Aorta (tissue), 5 donors: ENCODE measurements around the gene ETFA. TPM values are rescaled to one million over a fixed set of nuclear protein-coding genes. Genes with fewer than 3 reads are reported as not detected.

ENCODE experiments used
- ATAC-seq: fragments of 200-7000 bp; cut with Tn5 transposase; one replicate; pipeline ENCODE4 v1.9.1; 2022; ENCODE audit warnings: moderate library complexity; ENCODE audit not compliant: low FRiP score
- DNase-seq, 2 donors: peaks; one replicate each; pipeline ENCODE4 v3.0.0-alpha.2; 2020
- H3K27ac ChIP-seq, 2 donors: one replicate each; pipeline ENCODE4 v1.5.1; 2013; ENCODE audit warnings: low read length in 2 of 2, mild to moderate bottlenecking in 2 of 2, moderate library complexity in 2 of 2, control low read depth in 1 of 2, inconsistent platforms in 1 of 2, low read depth in 1 of 2
- H3K27me3 ChIP-seq, 2 donors: one replicate each; pipeline ENCODE4 v1.6.1; 2013; ENCODE audit warnings: control low read depth in 1 of 2, low read length in 1 of 2, mild to moderate bottlenecking in 1 of 2, moderate library complexity in 1 of 2; ENCODE audit not compliant: insufficient read depth in 2 of 2, control insufficient read depth in 1 of 2
- H3K36me3 ChIP-seq, 2 donors: one replicate each; pipeline ENCODE4 v1.6.1; 2013; ENCODE audit warnings: control low read depth in 1 of 2, low read length in 1 of 2, mild to moderate bottlenecking in 1 of 2; ENCODE audit not compliant: insufficient read depth in 2 of 2, control insufficient read depth in 1 of 2
- H3K4me1 ChIP-seq, 2 donors: one replicate each; pipeline ENCODE4 v1.6.1; 2013; ENCODE audit warnings: low read length in 2 of 2, control low read depth in 1 of 2, mild to moderate bottlenecking in 1 of 2, moderate library complexity in 1 of 2; ENCODE audit not compliant: insufficient read depth in 2 of 2, control insufficient read depth in 1 of 2
- H3K4me3 ChIP-seq, 2 donors: one replicate each; pipeline ENCODE4 v1.5.1; 2013; ENCODE audit warnings: low read length in 2 of 2, control low read depth in 1 of 2, mild to moderate bottlenecking in 1 of 2
- H3K9me3 ChIP-seq: one replicate; pipeline ENCODE4 v1.6.1; 2013; ENCODE audit warnings: mild to moderate bottlenecking, low read length; ENCODE audit not compliant: control insufficient read depth
- WGBS, 2 donors: extraction: QIAGEN DNeasy Blood & Tissue Kit; methylation state at CpG; one replicate each; pipeline ENCODE4 v1.1.7; 2013; 5-methylcytosine and 5-hydroxymethylcytosine counted together
- intact Hi-C, 2 donors: fragments of 100-400 bp; cut with DNase I; formaldehyde crosslinking; loops; one replicate each; pipeline versions ENCODE4 v1.14.2 to v1.15.0; 2022
- polyA plus RNA-seq, 2 donors: library from polyadenylated mRNA; stranded (reverse); fragments of 200-250 nt; gene quantifications; one replicate each; pipeline ENCODE4 v1.2.3, GENCODE V29; 2013
- total RNA-seq, 2 donors: library from RNA; stranded (reverse); fragmentation: NEBNext Ultra II Directional; extraction: Animal tissue kit (Norgen Biotek cat#: 25700); gene quantifications; one replicate each; pipeline ENCODE4 v1.2.1, GENCODE V29; 2021
- donor health status: healthy with polysubstance abuse.
- donor health status: Bipolar disorder and iron deficiency.
- donor health status: DM: no; HTN: no; CAD: no.
- donor health status: DM: no; HTN: no; CAD: no.
- donor health status: DM: yes; HTN: yes; CAD: no.

The ETFA gene
- total and polyA plus RNA-seq, 4 donors = 76.0 to 152 (median 81.0) TPM

- Histone ChIP-seq H3K4me3 (no peak overlapping the region), H3K9me3 (no peaks in the 10 kb centered on the region), H3K27me3 (no peaks in the 10 kb centered on the region), H3K4me1 (no peaks in the 10 kb centered on the region), H3K27ac (no peak overlapping the region), H3K36me3 (no peaks in the 10 kb centered on the region)
- DNase-seq = no peak
- 94% methylated on average over 1 of the region's 1 CpG for WGBS, 2 donors
- intact Hi-C loops = no loop called here
- ATAC-seq = no peak
These were observed 66.1 kb downstream of the ETFA start for GRCh38 chr15:76245072-76245610.

- Histone ChIP-seq H3K27ac (no peak overlapping the region), H3K27me3 (no peaks in the 10 kb centered on the region), H3K4me3 (no peak overlapping the region), H3K9me3 (no peaks in the 10 kb centered on the region), H3K36me3 (no peaks in the 10 kb centered on the region), H3K4me1 (no peaks in the 10 kb centered on the region)
- ATAC-seq = no peak
- intact Hi-C loops = no loop called here
- 47 to 50% methylated on average over 1 of the region's 1 CpG for WGBS, 2 donors
- no peak for DNase-seq
These were observed 71.5 kb downstream of the ETFA start for GRCh38 chr15:76239786-76240185.

GRCh38 chr15:76236350-76236749, 74.9 kb downstream of the ETFA start:
- intact Hi-C loops = no loop called here
- Histone ChIP-seq H3K4me3 (no peak overlapping the region), H3K36me3 (no peaks in the 10 kb centered on the region), H3K27me3 (no peaks in the 10 kb centered on the region), H3K4me1 (no peaks in the 10 kb centered on the region), H3K9me3 (no peaks in the 10 kb centered on the region), H3K27ac (no peak overlapping the region)
- 64% methylated on average over 2 of the region's 2 CpGs for WGBS, 2 donors
- ATAC-seq (no peak), DNase-seq (no peak)

GRCh38 chr15:76235186-76235826, 76.0 kb downstream of the ETFA start:
- H3K36me3 ChIP-seq = peaks cover 0 to 2% of the 10 kb centered on the region in 2 donors
- no peaks in the 10 kb centered on the region for H3K4me1 ChIP-seq
- ATAC-seq (no peak), DNase-seq (no peak)
- H3K9me3 ChIP-seq = no peaks in the 10 kb centered on the region
- 88 to 91% methylated on average over 3 of the region's 3 CpGs for WGBS, 2 donors
- no peak overlapping the region for H3K4me3 ChIP-seq
- no peak overlapping the region for H3K27ac ChIP-seq
- no peaks in the 10 kb centered on the region for H3K27me3 ChIP-seq
- intact Hi-C loops = no loop called here

GRCh38 chr15:76234337-76234889, 76.9 kb downstream of the ETFA start:
- intact Hi-C loops = no loop called here
- Histone ChIP-seq H3K36me3 (peaks cover 0 to 2% of the 10 kb centered on the region in 2 donors), H3K27ac (no peak overlapping the region), H3K4me1 (no peaks in the 10 kb centered on the region), H3K4me3 (no peak overlapping the region), H3K27me3 (no peaks in the 10 kb centered on the region), H3K9me3 (no peaks in the 10 kb centered on the region)
- DNase-seq (no peak), ATAC-seq (no peak)
- 77 to 79% methylated on average over 4 of the region's 4 CpGs for WGBS, 2 donors

- DNase-seq (no peak), ATAC-seq (no peak)
- Histone ChIP-seq H3K9me3 (no peaks in the 10 kb centered on the region), H3K4me1 (no peaks in the 10 kb centered on the region), H3K27me3 (no peaks in the 10 kb centered on the region), H3K36me3 (peaks cover 0 to 2% of the 10 kb centered on the region in 2 donors), H3K4me3 (no peak overlapping the region), H3K27ac (no peak overlapping the region)
- WGBS, 2 donors = 96% methylated on average over 1 of the region's 1 CpG
- intact Hi-C loops = no loop called here
These were observed 77.3 kb downstream of the ETFA start for GRCh38 chr15:76233921-76234320.

- Histone ChIP-seq H3K4me3 (no peak overlapping the region), H3K9me3 (no peaks in the 10 kb centered on the region), H3K36me3 (peaks cover 3 to 6% of the 10 kb centered on the region in 2 donors), H3K4me1 (no peaks in the 10 kb centered on the region), H3K27me3 (no peaks in the 10 kb centered on the region), H3K27ac (no peak overlapping the region)
- DNase-seq (no peak), ATAC-seq (no peak)
- intact Hi-C loops = no loop called here
- WGBS, 2 donors = 77 to 88% methylated on average over 1 of the region's 1 CpG
These were observed 82.0 kb downstream of the ETFA start for GRCh38 chr15:76229266-76229665.

GRCh38 chr15:76223521-76223920, 87.7 kb downstream of the ETFA start:
- ATAC-seq = no peak
- intact Hi-C loops = no loop called here
- no peaks in the 10 kb centered on the region for H3K27me3 ChIP-seq
- H3K36me3 ChIP-seq = peaks cover 3 to 6% of the 10 kb centered on the region in 2 donors
- H3K27ac ChIP-seq = no peak overlapping the region
- H3K9me3 ChIP-seq = no peaks in the 10 kb centered on the region
- DNase-seq = no peak
- 91 to 93% methylated on average over 2 of the region's 2 CpGs for WGBS, 2 donors
- H3K4me1 ChIP-seq = no peaks in the 10 kb centered on the region
- no peak overlapping the region for H3K4me3 ChIP-seq

- WGBS, 2 donors = 94 to 96% methylated on average over 4 of the region's 4 CpGs
- no peak overlapping the region for H3K4me3 ChIP-seq
- no peak for ATAC-seq
- no peaks in the 10 kb centered on the region for H3K4me1 ChIP-seq
- DNase-seq = no peak
- H3K27ac ChIP-seq = no peak overlapping the region
- H3K27me3 ChIP-seq = no peaks in the 10 kb centered on the region
- H3K9me3 ChIP-seq = no peaks in the 10 kb centered on the region
- H3K36me3 ChIP-seq = peaks cover 3 to 6% of the 10 kb centered on the region in 2 donors
- intact Hi-C loops = no loop called here
These were observed 89.1 kb downstream of the ETFA start for GRCh38 chr15:76222159-76222558.
